ENCODE results near the gene CCSAP.

DNA sequence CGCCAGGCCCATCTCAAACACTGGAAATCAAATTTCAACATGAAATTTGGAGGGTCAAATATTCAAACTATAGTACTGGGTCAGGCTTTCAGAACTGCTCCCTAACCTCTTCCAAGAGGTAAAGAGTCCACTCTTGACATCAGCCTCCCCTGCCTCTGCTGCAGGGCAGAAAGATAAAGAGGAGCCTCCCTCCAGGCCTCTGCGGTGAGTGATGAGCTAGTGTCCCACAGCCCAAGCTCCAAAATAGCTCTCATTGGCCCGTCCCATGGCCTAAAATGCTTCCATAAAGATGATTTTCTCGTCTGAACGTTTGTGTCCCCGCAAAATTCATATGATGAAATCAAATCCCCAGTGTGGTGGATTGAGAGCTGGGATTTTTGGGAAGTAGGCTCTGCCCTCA, 33.7 kb upstream of the CCSAP start:
- TF ChIP-seq EZH2phosphoT487 (IDR thresholded peaks at IDR 0.05) (no peak), CTCF (IDR thresholded peaks at IDR 0.05) (no peak), EZH2 (IDR thresholded peaks at IDR 0.05) (no peak)

Measured in neural progenitor cell (in vitro differentiated cells).